HG02973 (cell line): ENCODE results near the gene EGFR.

ENCODE experiments used
- ATAC-seq: cut with Tn5 transposase; IDR thresholded peaks from one replicate; pipeline ENCODE4 v1.9.1; 2021; ENCODE audit warnings: moderate library complexity; ENCODE audit not compliant: unreplicated experiment

The EGFR gene

DNA sequence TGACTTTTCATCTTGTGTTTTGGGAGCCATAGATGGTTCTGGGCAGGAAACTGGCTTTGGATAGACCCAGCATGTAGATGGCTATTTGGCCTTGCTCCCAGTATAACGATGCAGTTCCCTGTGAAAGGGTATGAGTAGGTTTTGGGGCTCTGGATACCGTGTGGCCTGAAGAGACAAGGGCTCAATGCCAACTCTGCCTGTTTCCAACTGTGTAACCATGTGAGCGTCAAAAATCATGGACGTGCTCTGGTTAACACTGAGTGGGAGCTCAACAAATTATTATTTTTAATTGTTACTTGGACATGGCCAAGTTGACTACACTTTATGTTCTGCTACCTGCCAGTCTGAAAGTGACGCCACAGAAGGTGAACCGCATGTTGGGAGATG, 41.8 kb downstream of the EGFR start:
- ATAC-seq: no peak

GRCh38 chr7:55061726-55062499, 43.1 kb downstream of the EGFR start:
- ATAC-seq: no peak

DNA sequence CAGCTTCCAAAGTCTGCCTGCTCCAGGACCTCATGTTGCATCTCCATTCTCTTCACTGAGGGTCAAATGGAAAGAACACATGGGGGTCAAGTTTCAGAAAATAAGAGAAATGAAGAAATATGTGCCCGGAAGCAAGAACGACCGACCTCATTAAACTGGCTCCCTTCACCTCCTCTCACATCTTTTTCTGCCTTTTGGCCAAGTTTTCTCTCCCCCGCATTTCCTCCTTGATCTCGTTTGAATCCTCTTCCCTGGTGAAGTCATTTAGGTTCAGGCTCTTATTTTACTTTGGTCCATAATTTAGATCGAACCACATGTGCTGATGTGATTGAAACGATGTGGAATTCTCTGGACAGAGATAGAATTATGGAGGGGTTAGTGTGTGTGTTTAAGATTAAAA, 44.2 kb downstream of the EGFR start:
- ATAC-seq: no peak

GRCh38 chr7:55063633-55064032, 44.8 kb downstream of the EGFR start:
- no peak for ATAC-seq

- no peak for ATAC-seq
Measured at GRCh38 chr7:55065079-55065478, 46.3 kb downstream of the EGFR start.

DNA sequence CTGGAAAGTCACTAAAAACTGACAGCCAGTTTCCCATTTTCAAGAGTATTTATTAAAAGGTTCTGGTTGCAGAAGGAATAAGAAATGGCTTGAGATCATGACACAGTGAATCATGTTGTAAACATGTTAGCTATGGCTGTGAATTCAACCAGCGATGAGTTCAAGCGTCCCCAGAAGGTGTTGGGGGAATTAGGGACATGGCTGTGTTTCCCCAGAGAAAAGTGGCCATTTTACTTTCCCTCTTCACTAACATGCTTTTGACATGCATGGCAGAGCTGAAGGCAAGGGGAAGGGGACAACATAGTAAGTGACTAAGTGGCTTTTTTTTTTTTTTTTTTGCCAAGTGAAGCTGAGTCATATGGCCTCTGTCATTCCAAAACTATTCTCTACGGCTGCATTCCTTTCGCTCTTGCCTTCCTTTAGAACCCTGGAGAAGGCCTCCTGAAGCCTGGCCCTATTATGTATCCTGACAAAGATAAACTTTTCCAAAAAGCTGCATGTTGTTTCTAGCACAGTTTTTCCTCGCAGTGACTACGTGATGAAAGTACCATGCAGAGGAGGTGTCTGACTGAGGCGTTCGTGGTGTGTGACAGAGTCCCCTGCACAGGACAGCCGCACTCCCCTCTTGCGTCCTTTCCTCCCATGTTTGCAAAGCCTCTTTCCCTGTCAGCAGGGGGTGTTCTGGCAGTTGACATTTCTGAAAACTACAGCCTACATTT, 46.9 kb downstream of the EGFR start:
- no peak for ATAC-seq

- no peak for ATAC-seq
Measured at GRCh38 chr7:55066524-55066923, 47.7 kb downstream of the EGFR start.

DNA sequence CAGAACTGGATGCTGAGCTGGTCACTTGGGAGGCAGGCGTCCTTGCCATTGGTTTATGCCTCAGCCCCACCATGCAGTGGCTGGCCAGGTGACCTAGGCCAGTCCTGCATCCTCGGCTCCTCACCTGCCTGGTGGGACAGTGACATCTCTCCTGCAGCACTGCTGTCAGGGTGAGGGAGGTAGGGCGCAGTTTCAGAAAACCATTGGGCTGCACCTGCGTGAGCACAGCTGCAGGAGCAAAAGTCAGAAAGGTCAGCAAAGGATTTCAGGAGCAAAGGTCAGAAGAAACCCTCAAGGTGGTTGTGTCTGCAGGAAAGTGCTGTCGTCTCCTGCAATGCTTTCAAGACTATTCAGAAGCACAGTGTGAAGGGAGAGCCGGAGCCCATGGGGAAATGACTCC, 48.1 kb downstream of the EGFR start:
- no peak for ATAC-seq

DNA sequence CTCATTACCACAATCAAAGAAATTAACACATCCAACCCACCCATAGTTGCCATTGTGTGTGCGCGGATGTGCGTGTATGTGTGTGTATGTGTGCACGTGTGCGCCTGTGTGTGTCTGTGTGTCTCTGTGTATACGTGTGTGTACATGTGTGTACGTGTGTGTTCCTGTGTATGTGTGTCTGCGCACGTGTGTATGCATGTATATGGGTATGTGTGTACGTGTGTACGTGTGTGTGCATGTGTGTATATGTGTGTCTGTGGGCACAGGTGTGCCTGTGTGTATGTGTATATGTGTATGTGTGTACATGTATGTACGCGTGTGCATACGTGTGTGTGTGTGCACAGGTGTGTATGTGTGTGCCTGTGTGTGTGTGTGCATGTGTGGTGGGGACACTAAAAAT, 48.9 kb downstream of the EGFR start:
- no peak for ATAC-seq

GRCh38 chr7:55069271-55069792, 50.5 kb downstream of the EGFR start:
- no peak for ATAC-seq

GRCh38 chr7:55070271-55070743, 51.5 kb downstream of the EGFR start:
- ATAC-seq: no peak

DNA sequence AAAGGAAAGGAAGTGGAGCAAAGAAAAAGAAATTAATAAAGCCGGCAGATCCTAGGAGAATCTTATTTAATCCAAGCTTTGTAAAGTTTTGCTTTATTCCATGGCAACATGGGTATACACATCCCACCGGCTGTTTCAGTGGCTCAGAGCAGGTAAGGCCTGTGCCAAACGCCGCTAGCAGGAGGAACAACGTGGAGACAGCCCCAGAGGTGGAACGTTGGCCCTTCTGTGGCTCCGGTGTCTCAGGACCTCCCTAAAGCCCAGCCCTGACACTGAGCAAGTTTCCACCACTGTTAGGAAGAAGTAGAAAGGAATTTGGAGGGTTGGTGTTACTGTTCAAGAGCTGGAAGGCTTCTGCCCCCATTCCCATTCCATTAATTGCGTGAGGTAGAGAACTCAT, 52.0 kb downstream of the EGFR start:
- no peak for ATAC-seq

GRCh38 chr7:55071411-55072175, 52.8 kb downstream of the EGFR start:
- ATAC-seq: no peak

DNA sequence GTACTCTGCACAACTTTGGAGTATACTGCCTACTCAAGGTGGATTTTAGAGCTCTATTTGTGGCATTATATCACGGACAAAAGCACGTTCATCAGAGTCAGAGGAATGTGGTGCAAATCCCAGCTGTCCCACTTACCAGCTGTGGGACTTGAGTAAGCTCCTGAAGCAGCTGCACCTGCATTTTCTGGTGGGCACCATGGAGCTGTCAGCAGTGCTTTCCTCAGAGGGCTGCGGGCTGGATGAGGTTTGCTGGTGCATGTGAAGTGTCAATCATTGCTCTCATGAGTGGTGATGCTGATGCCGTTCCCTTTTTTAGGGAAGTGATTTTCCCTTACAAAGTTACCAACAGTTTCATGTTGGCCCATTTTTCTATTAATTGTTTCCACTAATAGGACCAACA, 53.4 kb downstream of the EGFR start:
- ATAC-seq: no peak

DNA sequence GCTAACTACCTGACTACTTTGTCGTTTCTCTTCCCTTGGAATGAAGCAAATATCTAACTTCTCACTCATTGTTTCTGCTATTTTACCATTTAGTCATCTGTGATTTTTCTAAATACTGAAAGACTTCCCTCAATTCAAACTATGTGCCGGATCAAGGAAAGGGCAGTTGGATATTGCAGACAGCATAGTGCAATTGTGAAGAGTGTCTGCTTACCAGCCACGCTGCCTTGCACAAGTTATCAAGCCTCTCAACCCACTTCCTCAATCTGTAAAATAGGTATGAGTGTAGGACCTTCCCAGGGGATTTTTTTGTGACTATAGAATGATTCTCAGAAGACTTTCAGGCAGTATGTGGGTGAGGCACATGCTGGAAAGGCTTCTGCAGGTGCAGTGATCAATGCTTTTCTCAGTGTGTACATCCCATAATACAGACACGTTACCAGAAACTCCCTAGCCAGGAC, 54.3 kb downstream of the EGFR start:
- ATAC-seq: peak; percentile 61

- peak; percentile 88 for ATAC-seq
Measured at GRCh38 chr7:55073976-55074528, 55.2 kb downstream of the EGFR start.

GRCh38 chr7:55075464-55076021, 56.7 kb downstream of the EGFR start:
- ATAC-seq: no peak

- ATAC-seq: no peak
Measured at GRCh38 chr7:55077561-55078410, 59.0 kb downstream of the EGFR start.

DNA sequence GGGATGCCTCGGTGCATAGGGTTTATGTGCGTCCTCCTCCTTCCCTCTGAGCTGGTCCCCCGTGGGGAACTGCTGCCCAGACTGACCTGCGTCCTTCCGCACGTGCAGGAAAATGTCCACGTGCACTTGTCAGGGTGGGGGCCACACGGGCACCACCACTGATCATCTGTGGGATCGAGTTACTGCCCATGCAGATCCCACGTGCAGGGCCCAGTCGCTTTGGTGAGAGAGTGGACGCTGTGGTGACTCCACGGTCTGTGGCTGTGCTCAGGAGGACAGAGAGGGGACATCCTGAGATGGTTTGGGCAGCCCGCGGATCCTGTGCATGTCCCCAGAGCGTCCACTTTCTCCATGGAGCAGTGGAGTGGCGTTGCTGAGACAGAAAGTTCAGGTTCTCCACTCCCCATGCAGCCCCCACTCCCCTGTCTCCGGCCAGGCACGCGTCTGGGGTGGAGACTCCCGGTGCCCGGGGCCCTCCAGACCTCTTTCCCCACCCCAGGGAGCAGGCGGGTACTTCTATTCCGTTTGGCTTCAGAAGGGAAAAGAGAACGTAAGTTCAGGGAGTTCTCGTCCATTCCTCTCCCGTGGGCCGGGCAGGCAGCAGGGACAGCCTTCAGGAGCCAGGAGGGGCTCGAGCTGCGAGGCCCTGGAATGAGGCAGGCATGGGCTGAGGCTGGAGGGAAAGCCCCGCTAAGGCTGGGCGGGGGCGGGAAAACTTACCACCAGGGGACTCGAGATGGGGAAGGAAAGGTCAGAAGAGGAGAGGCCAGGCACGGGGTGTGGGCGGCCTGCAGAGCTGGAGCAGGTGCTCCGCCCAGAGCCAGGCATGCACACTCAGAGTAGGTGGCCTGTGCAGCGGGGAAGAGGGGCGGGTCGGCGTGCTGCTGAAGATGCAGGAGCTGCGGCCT, 59.9 kb downstream of the EGFR start:
- ATAC-seq: no peak
